ENCODE measurements around the gene CLMP.

Gene CLMP

GRCh38 chr11:123163621-123164020 is 31.4 kb downstream of the CLMP start (continued):
- no peak for TF ChIP-seq ZSCAN30 (tag by site-specific recombination; IDR thresholded peaks at IDR 0.05)
- TF ChIP-seq ZSCAN5A (tag by site-specific recombination; IDR thresholded peaks at IDR 0.05), result no peak
- TF ChIP-seq ZNF2 (tag by site-specific recombination; IDR thresholded peaks at IDR 0.05), result no peak
- no peak for TF ChIP-seq ZNF654 (tag by site-specific recombination; IDR thresholded peaks at IDR 0.05; ENCODE audit: low read depth)
- TF ChIP-seq EGR2 (tag by site-specific recombination; IDR thresholded peaks at IDR 0.05; ENCODE audit: low read depth), result no peak
- TF ChIP-seq ZNF76 (tag by site-specific recombination; IDR thresholded peaks at IDR 0.05; ENCODE audit: borderline replicate concordance, low read depth), result no peak
- TF ChIP-seq PRDM2 (tag by site-specific recombination; IDR thresholded peaks at IDR 0.05; ENCODE audit: borderline replicate concordance), result no peak
- no peak for TF ChIP-seq BCL11B (tag by site-specific recombination; IDR thresholded peaks at IDR 0.05; ENCODE audit: low read depth)
- TF ChIP-seq SALL2 (tag by site-specific recombination; IDR thresholded peaks at IDR 0.05; ENCODE audit: borderline replicate concordance), result no peak
- no peak for TF ChIP-seq ZNF621 (tag by site-specific recombination; IDR thresholded peaks at IDR 0.05)
- TF ChIP-seq ZNF362 (tag by site-specific recombination; IDR thresholded peaks at IDR 0.05), result no peak
- TF ChIP-seq ZNF324 (tag by site-specific recombination; IDR thresholded peaks at IDR 0.05), result no peak

- no peak overlapping the region for H3K4me3 ChIP-seq (ENCODE audit: low read depth, low read length)
- CTCF ChIA-PET, result interaction anchor here (1.2 to 2.1 kb wide), 2 partner anchors 51 to 86 kb away, joined by 4 to 9 read pairs; no protein-coding TSS in a partner anchor
- no peak overlapping the region for H3K27ac ChIP-seq (ENCODE audit: extremely low read depth, low read depth, low read length)
- POLR2A ChIA-PET, result no interaction called here
- H3K4me1 ChIP-seq (ENCODE audit: control insufficient read depth, insufficient read depth, low read length), result no peaks in the 10 kb centered on the region
- H3K9me3 ChIP-seq (ENCODE audit: control insufficient read depth, insufficient read depth, low read depth, low read length), result no peaks in the 10 kb centered on the region
- no peak for TF ChIP-seq ZBTB6 (tag by site-specific recombination; IDR thresholded peaks at IDR 0.05)
- no peak for TF ChIP-seq KLF9 (tag by site-specific recombination; IDR thresholded peaks at IDR 0.05; ENCODE audit: low read depth)
- no peaks in the 10 kb centered on the region for H3K36me3 ChIP-seq (ENCODE audit: control insufficient read depth in 2 of 2, insufficient read depth in 1 of 2, low read length in 2 of 2)
Measured at GRCh38 chr11:123161376-123162030, 33.5 kb downstream of the CLMP start.
